ENCODE data around the gene PTPN18. TPM values are rescaled to one million over a fixed set of nuclear protein-coding genes. Genes with fewer than 3 reads are reported as not detected.

The PTPN18 gene
- total and polyA plus RNA-seq, 2 of the 4 experiments (the other 2 are of a cell fraction) = 9.7 to 15.5 TPM

DNA sequence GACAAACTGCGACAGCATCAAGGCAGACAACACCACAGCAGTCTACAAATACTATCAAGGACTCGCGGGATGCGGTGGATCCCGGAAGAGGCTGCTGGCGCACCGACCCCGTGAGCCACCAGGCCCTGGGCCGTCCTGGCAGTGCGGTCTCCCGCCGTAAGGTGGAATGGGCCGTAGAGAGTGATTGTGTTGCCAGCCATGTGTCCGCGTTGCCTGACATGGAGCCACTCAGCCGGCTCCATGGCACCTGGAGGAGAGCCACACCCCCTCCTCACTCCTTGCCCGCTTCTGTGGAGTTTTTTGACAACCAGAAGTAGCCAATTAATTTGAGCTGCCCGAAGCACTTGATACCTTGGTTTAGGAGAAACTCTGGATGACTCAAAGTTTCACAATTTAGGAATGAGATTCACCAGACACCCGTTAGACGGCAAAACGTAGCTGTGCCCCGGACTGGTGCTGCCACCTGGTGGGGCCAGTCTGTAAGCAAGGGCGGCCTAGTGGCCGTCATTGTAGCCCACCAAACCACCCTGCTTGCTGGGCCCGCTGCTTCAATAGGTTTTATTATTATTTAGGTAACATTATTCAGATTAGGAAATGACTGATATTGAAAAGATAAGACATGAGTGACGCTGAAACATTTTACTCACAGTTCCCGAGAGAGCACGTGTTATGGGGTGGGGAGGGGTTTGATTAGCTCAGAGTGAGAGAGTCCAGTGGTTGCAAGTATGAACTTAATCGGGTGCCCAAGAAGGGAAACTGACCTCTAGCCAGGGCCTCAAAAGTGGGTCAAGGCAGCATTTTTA is 23.4 kb upstream of the PTPN18 start:
- ATAC-seq (ENCODE audit: low read depth) = peak; percentile 74
- peaks cover 5% of the 10 kb centered on the region for H3K4me1 ChIP-seq (ENCODE audit: control insufficient read depth, insufficient read depth, low read length)
- CTCF ChIA-PET = interaction anchor here (1.0 to 1.5 kb wide), 2 partner anchors 44 to 177 kb away, joined by 5 to 8 read pairs; no protein-coding TSS in a partner anchor
- POLR2A ChIA-PET (ENCODE audit: unreplicated experiment) = no interaction called here
- no peak overlapping the region; the same call in 1 of the 2 replicates for H3K4ac ChIP-seq (ENCODE audit: low read depth, low read length)
- H4K5ac ChIP-seq (ENCODE audit: low read depth, low read length) = no peak overlapping the region
- no peak overlapping the region for H4K91ac ChIP-seq (ENCODE audit: insufficient read depth, low read depth, low read length)
- H3K23ac ChIP-seq (ENCODE audit: low read depth, low read length) = no peak overlapping the region
- peak overlapping the region; percentile 89 for H2AFZ ChIP-seq (replicated peaks; ENCODE audit: low read length, poor library complexity)
- no peak overlapping the region for H2BK120ac ChIP-seq (ENCODE audit: low read depth, low read length)
- no peak overlapping the region for H3K9ac ChIP-seq (ENCODE audit: low read depth, low read length)
- DNase-seq = peak; percentile 81
- H3K4me3 ChIP-seq (ENCODE audit: insufficient read depth, low read depth, low read length) = no peak overlapping the region
- no TSS peak for BruUV-seq (replicated peaks)
- no peaks in the 10 kb centered on the region for H3K79me1 ChIP-seq (ENCODE audit: low read depth in 1 of 2, low read length in 2 of 2)
- peaks cover 7% of the 10 kb centered on the region for H3K27me3 ChIP-seq (ENCODE audit: control insufficient read depth, insufficient read depth, low read length)
- dilution Hi-C loops (cut with HindIII; ENCODE audit: low sequenced_read_pairs, unreplicated experiment) = no loop called here
- no peak overlapping the region for H3K27ac ChIP-seq (ENCODE audit: insufficient read depth, low read length)
- H3K4me2 ChIP-seq (ENCODE audit: low read depth, low read length) = peak overlapping the region; percentile 27; the same call in 1 of the 2 replicates
- H3K36me3 ChIP-seq (ENCODE audit: control insufficient read depth, insufficient read depth, low read length) = no peaks in the 10 kb centered on the region
- WGBS, 2 experiments (ENCODE audit: extremely low coverage in 2 of 2, insufficient read length in 1 of 2) = 17% methylated on average over 4 of the region's 29 CpGs; no CpG with 5 or more reads in 1 of the 2 experiments
- peak overlapping the region in 1 of 2 experiments; percentile 7; a peak in 1 of 4 replicates for H4K8ac ChIP-seq (ENCODE audit: low read depth in 2 of 2, low read length in 2 of 2)
- H3K56ac ChIP-seq (ENCODE audit: extremely low read depth, insufficient read depth, low read length) = no peak overlapping the region
- H3K9me3 ChIP-seq (ENCODE audit: control insufficient read depth, insufficient read depth, low read length) = no peaks in the 10 kb centered on the region
- no peaks in the 10 kb centered on the region for H4K20me1 ChIP-seq (ENCODE audit: insufficient read depth, low read length)
- peak; percentile 94 for TF ChIP-seq RAD21 (IDR thresholded peaks at IDR 0.05; ENCODE audit: low read length)
- TF ChIP-seq, protein P1, sequence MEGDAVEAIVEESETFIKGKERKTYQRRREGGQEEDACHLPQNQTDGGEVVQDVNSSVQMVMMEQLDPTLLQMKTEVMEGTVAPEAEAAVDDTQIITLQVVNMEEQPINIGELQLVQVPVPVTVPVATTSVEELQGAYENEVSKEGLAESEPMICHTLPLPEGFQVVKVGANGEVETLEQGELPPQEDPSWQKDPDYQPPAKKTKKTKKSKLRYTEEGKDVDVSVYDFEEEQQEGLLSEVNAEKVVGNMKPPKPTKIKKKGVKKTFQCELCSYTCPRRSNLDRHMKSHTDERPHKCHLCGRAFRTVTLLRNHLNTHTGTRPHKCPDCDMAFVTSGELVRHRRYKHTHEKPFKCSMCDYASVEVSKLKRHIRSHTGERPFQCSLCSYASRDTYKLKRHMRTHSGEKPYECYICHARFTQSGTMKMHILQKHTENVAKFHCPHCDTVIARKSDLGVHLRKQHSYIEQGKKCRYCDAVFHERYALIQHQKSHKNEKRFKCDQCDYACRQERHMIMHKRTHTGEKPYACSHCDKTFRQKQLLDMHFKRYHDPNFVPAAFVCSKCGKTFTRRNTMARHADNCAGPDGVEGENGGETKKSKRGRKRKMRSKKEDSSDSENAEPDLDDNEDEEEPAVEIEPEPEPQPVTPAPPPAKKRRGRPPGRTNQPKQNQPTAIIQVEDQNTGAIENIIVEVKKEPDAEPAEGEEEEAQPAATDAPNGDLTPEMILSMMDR (conservative IDR thresholded peaks at IDR 0.05; ENCODE audit: low read depth, low read length) = peak; percentile 99
- no peak for TF ChIP-seq MAFK (IDR thresholded peaks at IDR 0.05; ENCODE audit: low read depth, low read length)
- peak; percentile 15; the same call in 1 of the 2 replicates for TF ChIP-seq FOS (IDR thresholded peaks at IDR 0.05; ENCODE audit: low read depth, low read length)
- TF ChIP-seq RCOR1 (IDR thresholded peaks at IDR 0.05; ENCODE audit: insufficient replicate concordance, low read length) = no peak
- no peak for TF ChIP-seq MXI1 (IDR thresholded peaks at IDR 0.05; ENCODE audit: borderline replicate concordance, low read depth, low read length)
- peak; percentile 80 for TF ChIP-seq CEBPB (IDR thresholded peaks at IDR 0.05; ENCODE audit: low read depth, low read length)
- TF ChIP-seq NFE2L2 (IDR thresholded peaks at IDR 0.05; ENCODE audit: low read depth, low read length) = no peak
- TF ChIP-seq BHLHE40 (IDR thresholded peaks at IDR 0.05; ENCODE audit: low read depth, low read length) = no peak
- no peak for TF ChIP-seq RFX5 (IDR thresholded peaks at IDR 0.05; ENCODE audit: low read depth, low read length)
- TF ChIP-seq POLR2A (IDR thresholded peaks at IDR 0.05; ENCODE audit: low read depth, low read length) = 0 out of 2 replicates have a peak, but pooled peaks have one; percentile 29
- TF ChIP-seq SMC3 (IDR thresholded peaks at IDR 0.05; ENCODE audit: low read depth, low read length) = peak; percentile 85
- TF ChIP-seq, protein P2, sequence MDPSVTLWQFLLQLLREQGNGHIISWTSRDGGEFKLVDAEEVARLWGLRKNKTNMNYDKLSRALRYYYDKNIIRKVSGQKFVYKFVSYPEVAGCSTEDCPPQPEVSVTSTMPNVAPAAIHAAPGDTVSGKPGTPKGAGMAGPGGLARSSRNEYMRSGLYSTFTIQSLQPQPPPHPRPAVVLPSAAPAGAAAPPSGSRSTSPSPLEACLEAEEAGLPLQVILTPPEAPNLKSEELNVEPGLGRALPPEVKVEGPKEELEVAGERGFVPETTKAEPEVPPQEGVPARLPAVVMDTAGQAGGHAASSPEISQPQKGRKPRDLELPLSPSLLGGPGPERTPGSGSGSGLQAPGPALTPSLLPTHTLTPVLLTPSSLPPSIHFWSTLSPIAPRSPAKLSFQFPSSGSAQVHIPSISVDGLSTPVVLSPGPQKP (IDR thresholded peaks at IDR 0.05; ENCODE audit: borderline replicate concordance, low read depth, low read length) = no peak
- TF ChIP-seq MAZ (IDR thresholded peaks at IDR 0.05; ENCODE audit: borderline replicate concordance, low read depth, low read length) = peak; percentile 32; the same call in 1 of the 2 replicates
- no peak overlapping the region for H2BK5ac ChIP-seq (ENCODE audit: low read depth, low read length, poor library complexity, severe bottlenecking)
- no peak overlapping the region for H3K18ac ChIP-seq (ENCODE audit: low read depth, low read length)
- H2AK9ac ChIP-seq (replicated peaks; ENCODE audit: low read depth, low read length, poor library complexity) = peak overlapping the region; percentile 77
- in situ Hi-C loops (cut with MboI; ENCODE audit: low sequenced_read_pairs) = loop anchor here (5.0 kb wide), 1 partner anchor 150 kb away; the partner anchor contains the start of genes MZT2B and SMPD4
- intact Hi-C loops (cut with micrococcal nuclease) = loop anchor here (1.0 kb wide), 2 partner anchors 151 to 176 kb away; partner anchors contain the start of gene SMPD4
- no peak overlapping the region for H3K14ac ChIP-seq (replicated peaks; ENCODE audit: low read depth, low read length)
- no peak overlapping the region for H2BK20ac ChIP-seq (ENCODE audit: low read depth, low read length)
- no peak overlapping the region for H2BK15ac ChIP-seq (ENCODE audit: low read depth, low read length)
- H3K9me1 ChIP-seq (ENCODE audit: insufficient read depth, low read length) = no peaks in the 10 kb centered on the region
- no peak overlapping the region for H2AK5ac ChIP-seq (ENCODE audit: low read depth, low read length)

Measured in IMR-90 (cell line).